Measurements from ENCODE around the gene NFKB1. TPM values are rescaled to one million over a fixed set of nuclear protein-coding genes. Genes with fewer than 3 reads are reported as not detected.
"Not testable (repeated sequence)": the region's sequence is repeated elsewhere in the genome, so short reads cannot be mapped to it uniquely, and the experiment has no call there.

Gene NFKB1
- total RNA-seq, 1 donor from 2014 or later: 25.1 TPM

- Mint-ChIP-seq H3K36me3 (ENCODE audit: insufficient read depth) (peaks cover 31% of the 10 kb centered on the region), H3K4me1 (ENCODE audit: low read depth) (no peaks in the 10 kb centered on the region), H3K27me3 (no peaks in the 10 kb centered on the region), H3K4me3 (ENCODE audit: low read depth) (no peak overlapping the region), H3K27ac (no peak overlapping the region), H3K9me3 (ENCODE audit: low read depth) (no peaks in the 10 kb centered on the region)
- no peak for DNase-seq (ENCODE audit: low spot score, unreplicated experiment)
- no peak for TF ChIP-seq CTCF (IDR thresholded peaks at IDR 0.05; ENCODE audit: unreplicated experiment)
These were observed 111.1 kb downstream of the NFKB1 start for GRCh38 chr4:102612210-102612609.

GRCh38 chr4:102612824-102613366 lies 111.7 kb downstream of the NFKB1 start:
- no peaks in the 10 kb centered on the region for H3K9me3 Mint-ChIP-seq (ENCODE audit: low read depth)
- H3K27ac Mint-ChIP-seq: no peak overlapping the region
- H3K27me3 Mint-ChIP-seq: no peaks in the 10 kb centered on the region
- TF ChIP-seq CTCF (IDR thresholded peaks at IDR 0.05; ENCODE audit: unreplicated experiment): no peak
- no peaks in the 10 kb centered on the region for H3K4me1 Mint-ChIP-seq (ENCODE audit: low read depth)
- no peak overlapping the region for H3K4me3 Mint-ChIP-seq (ENCODE audit: low read depth)
- H3K36me3 Mint-ChIP-seq (ENCODE audit: insufficient read depth): peaks cover 29% of the 10 kb centered on the region
- DNase-seq (ENCODE audit: low spot score, unreplicated experiment): no peak

- no peaks in the 10 kb centered on the region for H3K9me3 Mint-ChIP-seq (ENCODE audit: low read depth)
- peaks cover 26% of the 10 kb centered on the region for H3K36me3 Mint-ChIP-seq (ENCODE audit: insufficient read depth)
- DNase-seq (ENCODE audit: low spot score, unreplicated experiment): no peak
- H3K27ac Mint-ChIP-seq: no peak overlapping the region
- no peak for TF ChIP-seq CTCF (IDR thresholded peaks at IDR 0.05; ENCODE audit: unreplicated experiment)
- H3K4me3 Mint-ChIP-seq (ENCODE audit: low read depth): no peak overlapping the region
- no peaks in the 10 kb centered on the region for H3K4me1 Mint-ChIP-seq (ENCODE audit: low read depth)
- H3K27me3 Mint-ChIP-seq: no peaks in the 10 kb centered on the region
These were observed 113.6 kb downstream of the NFKB1 start for GRCh38 chr4:102614801-102615200.

- peaks cover 19% of the 10 kb centered on the region for H3K36me3 Mint-ChIP-seq (ENCODE audit: insufficient read depth)
- DNase-seq (ENCODE audit: low spot score, unreplicated experiment): no peak
- no peak overlapping the region for H3K4me3 Mint-ChIP-seq (ENCODE audit: low read depth)
- H3K9me3 Mint-ChIP-seq (ENCODE audit: low read depth): no peaks in the 10 kb centered on the region
- no peaks in the 10 kb centered on the region for H3K27me3 Mint-ChIP-seq
- H3K27ac Mint-ChIP-seq: no peak overlapping the region
- no peak for TF ChIP-seq CTCF (IDR thresholded peaks at IDR 0.05; ENCODE audit: unreplicated experiment)
- peaks cover 11% of the 10 kb centered on the region for H3K4me1 Mint-ChIP-seq (ENCODE audit: low read depth)
These were observed 115.5 kb downstream of the NFKB1 start for GRCh38 chr4:102616636-102617035.

- not testable (repeated sequence) for DNase-seq (ENCODE audit: low spot score, unreplicated experiment); H3K9me3 Mint-ChIP-seq (ENCODE audit: low read depth); H3K4me3 Mint-ChIP-seq (ENCODE audit: low read depth); H3K27me3 Mint-ChIP-seq; H3K27ac Mint-ChIP-seq
- Mint-ChIP-seq H3K36me3 (ENCODE audit: insufficient read depth) (peaks cover 12% of the 10 kb centered on the region), H3K4me1 (ENCODE audit: low read depth) (peaks cover 13% of the 10 kb centered on the region)
These were observed 117.9 kb downstream of the NFKB1 start for GRCh38 chr4:102619021-102619420.

GRCh38 chr4:102619776-102620631 lies 118.8 kb downstream of the NFKB1 start:
- H3K9me3 Mint-ChIP-seq (ENCODE audit: low read depth); DNase-seq (ENCODE audit: low spot score, unreplicated experiment); H3K27me3 Mint-ChIP-seq; H3K36me3 Mint-ChIP-seq (ENCODE audit: insufficient read depth): not testable (repeated sequence)
- Mint-ChIP-seq H3K4me1 (ENCODE audit: low read depth) (peaks cover 13% of the 10 kb centered on the region), H3K4me3 (ENCODE audit: low read depth) (peak overlapping the region; percentile 46), H3K27ac (peak overlapping the region; percentile 95)

All from progenitor cell of endocrine pancreas (in vitro differentiated cells).